Omental fat pad (tissue), 4 donors: ENCODE data around the gene PRKCSH. TPM values are rescaled to one million over a fixed set of nuclear protein-coding genes. Genes with fewer than 3 reads are reported as not detected.
"Not testable (repeated sequence)": the region's sequence is repeated elsewhere in the genome, so short reads cannot be mapped to it uniquely, and the experiment has no call there.

Experiments
- ATAC-seq: fragments of 150-250 bp; one replicate; pipeline ENCODE4 v1.9.1; 2016; ENCODE audit warnings: mild to moderate bottlenecking, moderate library complexity; ENCODE audit not compliant: low FRiP score
- DNase-seq: peaks from one replicate; pipeline ENCODE4 v3.0.0-alpha.2; 2019; ENCODE audit warnings: low spot score
- CTCF ChIP-seq, 3 donors: fragments of 450-650 bp; IDR thresholded peaks; one replicate each; pipeline ENCODE4 v1.5.1; 2016 to 2017; ENCODE audit warnings: antibody characterized with exemption in 3 of 3, mild to moderate bottlenecking in 3 of 3, moderate library complexity in 2 of 3
- total RNA-seq, 4 donors: library from RNA; depleted of rRNA; stranded (reverse); fragments of >200 nt; gene quantifications; one replicate each; pipeline ENCODE4 v1.1.0, GENCODE V29; 2016

Gene PRKCSH
- total RNA-seq, 4 donors from 2014 or later = 65.6 to 101 (median 87.6) TPM

- no peak for TF ChIP-seq CTCF (IDR thresholded peaks at IDR 0.05)
- no peak for ATAC-seq
- DNase-seq = no peak
These were observed 35.8 kb upstream of the PRKCSH start for GRCh38 chr19:11399667-11400066.

GRCh38 chr19:11400798-11401197, 34.6 kb upstream of the PRKCSH start:
- no peak for ATAC-seq
- TF ChIP-seq CTCF (IDR thresholded peaks at IDR 0.05) = no peak
- no peak for DNase-seq

GRCh38 chr19:11401808-11402543, 33.5 kb upstream of the PRKCSH start:
- no peak for TF ChIP-seq CTCF (IDR thresholded peaks at IDR 0.05)
- ATAC-seq (no peak), DNase-seq (no peak)

GRCh38 chr19:11404588-11405222, 30.7 kb upstream of the PRKCSH start:
- DNase-seq (no peak), ATAC-seq (no peak)
- TF ChIP-seq CTCF (IDR thresholded peaks at IDR 0.05) = no peak

GRCh38 chr19:11405846-11406643, 29.4 kb upstream of the PRKCSH start:
- no peak for DNase-seq
- peak; percentile 69 for ATAC-seq
- no peak for TF ChIP-seq CTCF (IDR thresholded peaks at IDR 0.05)

GRCh38 chr19:11406703-11407236, 28.7 kb upstream of the PRKCSH start:
- ATAC-seq = peak; percentile 16
- DNase-seq = not testable (repeated sequence)

GRCh38 chr19:11408591-11408990, 26.8 kb upstream of the PRKCSH start:
- ATAC-seq = no peak
- TF ChIP-seq CTCF (IDR thresholded peaks at IDR 0.05) = no peak
- DNase-seq = no peak
